Peyer's patch (tissue), 4 donors: ENCODE measurements around the gene NDEL1. TPM values are rescaled to one million over a fixed set of nuclear protein-coding genes. Genes with fewer than 3 reads are reported as not detected.

Experiments used
- DNase-seq, 3 donors: peaks; one replicate each; pipeline ENCODE4 v3.0.0-alpha.2; 2017 to 2019
- H3K27ac ChIP-seq, 4 donors: fragments of 200-600 bp; sonication (generic); one replicate each; pipeline ENCODE4 v1.5.1; 2016 to 2019
- H3K27me3 ChIP-seq, 2 donors: fragments of 200-600 bp; sonication (generic); one replicate each; pipeline ENCODE4 v1.5.1; 2019
- H3K36me3 ChIP-seq, 3 donors: fragments of 200-600 bp; sonication (generic); one replicate each; pipeline ENCODE4 v1.5.1; 2016 to 2019
- H3K4me1 ChIP-seq, 4 donors: fragments of 200-600 bp; sonication (generic); one replicate each; pipeline ENCODE4 v1.5.1; 2016 to 2019
- H3K4me3 ChIP-seq, 4 donors: fragments of 200-600 bp; sonication (generic); 1 replicate in 3 of 4; 2 replicates in 1 of 4; pipeline ENCODE4 v1.5.1; 2016 to 2019; ENCODE audit warnings: mild to moderate bottlenecking in 1 of 4
- H3K9me3 ChIP-seq, 4 donors: fragments of 200-600 bp; sonication (generic); one replicate each; pipeline ENCODE4 v1.5.1; 2016 to 2019; ENCODE audit warnings: mild to moderate bottlenecking in 1 of 4
- POLR2A ChIP-seq, 2 donors: fragments of 450-650 bp; IDR thresholded peaks; one replicate each; pipeline ENCODE4 v1.5.1; 2017; ENCODE audit warnings: antibody characterized with exemption in 2 of 2, mild to moderate bottlenecking in 2 of 2, moderate library complexity in 2 of 2
- total RNA-seq, 4 donors: library from RNA; depleted of rRNA; stranded (reverse); fragments of >200 nt; gene quantifications; one replicate each; pipeline ENCODE4 v1.1.0, GENCODE V29; 2016
- TF ChIP-seq, protein P1 (sequence below), 6 experiments: fragments of 450-650 bp in 4 of 6; fragments of 200-600 bp in 2 of 6; sonication (generic) in 1 of 6; IDR thresholded peaks; one replicate each; pipeline ENCODE4 v1.5.1; 2017 to 2019; ENCODE audit warnings: antibody characterized with exemption in 6 of 6, mild to moderate bottlenecking in 3 of 6, moderate library complexity in 1 of 6

Gene NDEL1
- total RNA-seq, 4 donors from 2014 or later: 70.4 to 125 (median 99.9) TPM

DNA sequence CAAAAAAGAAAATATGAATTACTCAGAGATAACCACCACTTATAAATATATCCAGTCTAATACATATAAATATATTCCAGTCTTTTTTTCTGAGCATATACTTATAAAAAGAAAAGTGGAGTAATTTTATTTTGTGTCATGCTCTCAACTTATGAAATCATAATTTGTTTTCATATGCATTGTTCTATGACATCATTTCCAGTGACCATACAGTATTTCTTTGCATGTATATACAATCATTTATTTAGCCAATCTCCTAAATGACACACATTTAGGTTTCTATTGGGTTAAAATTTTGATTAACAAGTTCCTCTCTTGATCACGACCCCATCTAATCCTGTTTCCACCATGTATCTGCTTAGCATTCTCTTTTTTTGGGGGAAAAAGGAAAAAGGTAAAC is 16.4 kb upstream of the NDEL1 start:
- Histone ChIP-seq H3K27me3 (no peaks in the 10 kb centered on the region), H3K4me3 (no peak overlapping the region), H3K36me3 (no peaks in the 10 kb centered on the region), H3K4me1 (peaks cover 0 to 21% (median 5%) of the 10 kb centered on the region in 4 donors), H3K27ac (no peak overlapping the region), H3K9me3 (no peaks in the 10 kb centered on the region)
- DNase-seq: no peak
- no peak for TF ChIP-seq POLR2A (IDR thresholded peaks at IDR 0.05)
- TF ChIP-seq, protein P1, sequence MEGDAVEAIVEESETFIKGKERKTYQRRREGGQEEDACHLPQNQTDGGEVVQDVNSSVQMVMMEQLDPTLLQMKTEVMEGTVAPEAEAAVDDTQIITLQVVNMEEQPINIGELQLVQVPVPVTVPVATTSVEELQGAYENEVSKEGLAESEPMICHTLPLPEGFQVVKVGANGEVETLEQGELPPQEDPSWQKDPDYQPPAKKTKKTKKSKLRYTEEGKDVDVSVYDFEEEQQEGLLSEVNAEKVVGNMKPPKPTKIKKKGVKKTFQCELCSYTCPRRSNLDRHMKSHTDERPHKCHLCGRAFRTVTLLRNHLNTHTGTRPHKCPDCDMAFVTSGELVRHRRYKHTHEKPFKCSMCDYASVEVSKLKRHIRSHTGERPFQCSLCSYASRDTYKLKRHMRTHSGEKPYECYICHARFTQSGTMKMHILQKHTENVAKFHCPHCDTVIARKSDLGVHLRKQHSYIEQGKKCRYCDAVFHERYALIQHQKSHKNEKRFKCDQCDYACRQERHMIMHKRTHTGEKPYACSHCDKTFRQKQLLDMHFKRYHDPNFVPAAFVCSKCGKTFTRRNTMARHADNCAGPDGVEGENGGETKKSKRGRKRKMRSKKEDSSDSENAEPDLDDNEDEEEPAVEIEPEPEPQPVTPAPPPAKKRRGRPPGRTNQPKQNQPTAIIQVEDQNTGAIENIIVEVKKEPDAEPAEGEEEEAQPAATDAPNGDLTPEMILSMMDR (IDR thresholded peaks at IDR 0.05): no peak

DNA sequence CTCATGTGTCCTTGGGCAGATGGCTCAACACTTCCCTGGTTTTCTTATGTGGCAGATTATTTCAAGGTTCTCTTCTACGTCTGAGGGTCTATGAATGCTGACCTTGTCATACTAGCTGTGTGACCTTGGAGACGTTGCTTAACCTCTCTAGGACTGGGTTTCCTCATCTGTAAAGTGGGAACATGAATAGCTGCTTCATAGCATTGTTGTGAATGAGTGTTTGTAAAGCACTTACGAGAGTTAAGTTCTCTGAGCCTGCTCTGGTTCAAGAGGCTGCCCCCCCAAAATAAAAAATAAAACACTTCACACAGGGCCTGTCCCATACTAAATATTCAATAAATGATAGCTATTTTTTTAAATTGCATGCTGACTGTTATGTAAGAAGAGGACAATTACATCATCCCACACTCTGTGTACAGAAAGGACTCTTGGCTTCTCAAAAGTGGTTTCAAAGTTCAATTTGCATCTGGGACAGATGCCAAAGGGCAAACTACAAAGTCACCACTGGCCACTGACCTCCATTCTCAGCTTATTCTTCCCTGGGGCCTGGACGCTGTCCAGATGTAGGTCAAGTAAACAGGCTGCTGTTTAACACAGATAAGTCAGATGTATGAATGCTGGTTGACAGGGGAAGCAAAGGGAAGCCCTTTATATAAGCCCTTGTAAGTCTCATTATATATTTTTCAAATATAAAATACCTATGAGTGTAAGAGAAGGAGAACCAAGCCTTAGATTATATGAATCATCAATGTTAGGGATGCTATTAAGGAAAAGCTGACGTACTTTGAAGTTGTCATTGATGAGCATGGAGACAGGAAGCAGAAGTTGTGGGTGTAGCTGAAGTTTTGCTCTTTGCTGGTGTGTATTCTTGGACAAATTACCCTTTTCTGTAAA is 15.4 kb upstream of the NDEL1 start:
- Histone ChIP-seq H3K9me3 (no peaks in the 10 kb centered on the region), H3K27me3 (no peaks in the 10 kb centered on the region), H3K36me3 (no peaks in the 10 kb centered on the region), H3K4me1 (peaks cover 0 to 21% (median 5%) of the 10 kb centered on the region in 4 donors), H3K4me3 (no peak overlapping the region), H3K27ac (peak overlapping the region in 3 of 4 donors; percentile 36 to 71 (median 54))
- TF ChIP-seq, protein P1 (IDR thresholded peaks at IDR 0.05): no peak
- no peak for TF ChIP-seq POLR2A (IDR thresholded peaks at IDR 0.05)
- DNase-seq: peak; percentile 23 to 82 (median 66)

DNA sequence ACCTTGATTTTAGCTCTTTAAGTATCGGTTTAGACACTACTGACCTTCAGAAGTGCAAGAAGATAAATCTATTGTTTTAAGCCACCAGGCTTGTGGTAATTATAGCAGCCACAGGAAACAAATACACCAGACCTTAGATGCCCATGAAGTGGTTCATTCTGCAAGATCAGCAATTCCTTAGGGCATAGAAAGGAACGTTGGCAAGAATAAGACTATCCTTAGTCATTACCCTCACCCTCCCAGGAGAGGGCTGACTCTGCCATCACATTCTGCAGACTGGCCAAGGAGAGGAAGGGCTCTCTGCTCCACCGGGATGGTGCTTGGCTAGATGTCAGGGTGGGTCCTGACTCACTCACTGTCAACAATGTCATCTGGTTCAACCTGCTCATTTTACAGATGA is 14.1 kb upstream of the NDEL1 start:
- no peaks in the 10 kb centered on the region for H3K36me3 ChIP-seq
- H3K4me3 ChIP-seq: no peak overlapping the region
- peaks cover 0 to 22% (median 6%) of the 10 kb centered on the region in 4 donors for H3K4me1 ChIP-seq
- no peaks in the 10 kb centered on the region for H3K9me3 ChIP-seq
- no peak for DNase-seq
- peak overlapping the region in 1 of 4 donors; percentile 1 for H3K27ac ChIP-seq
- H3K27me3 ChIP-seq: no peaks in the 10 kb centered on the region
- no peak for TF ChIP-seq POLR2A (IDR thresholded peaks at IDR 0.05)
- TF ChIP-seq, protein P1 (IDR thresholded peaks at IDR 0.05): no peak

DNA sequence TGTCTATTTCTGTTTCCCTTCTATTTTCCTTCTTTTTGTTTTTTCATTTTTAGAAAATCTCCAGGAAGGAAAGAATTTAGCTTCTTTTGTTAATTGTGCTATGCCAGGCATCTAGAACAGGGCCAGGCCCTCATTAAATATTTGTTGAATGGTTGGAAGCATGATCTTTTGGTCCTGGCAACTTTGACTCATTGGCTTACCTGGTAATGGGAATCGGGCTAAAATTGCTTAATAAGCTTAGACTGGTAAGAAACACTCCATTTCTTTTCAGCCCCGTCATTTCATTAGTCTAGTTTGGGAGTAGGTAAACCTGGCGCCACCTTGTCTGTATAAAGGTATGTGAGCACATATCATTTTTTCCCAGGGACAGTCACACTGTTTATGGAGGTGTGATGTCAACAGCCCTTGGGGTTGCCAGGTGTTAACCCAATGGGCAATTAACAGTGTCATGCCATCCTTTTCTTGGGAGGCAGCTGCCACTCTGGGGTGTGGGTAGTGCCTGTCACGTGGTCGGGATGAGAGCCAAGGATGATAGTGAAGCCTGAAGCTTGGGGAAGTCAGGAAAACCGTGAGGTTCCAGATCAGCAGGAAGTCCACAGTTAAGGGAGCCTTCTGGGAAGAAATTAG is 9.5 kb upstream of the NDEL1 start:
- H3K4me3 ChIP-seq: no peak overlapping the region
- peak overlapping the region in 2 of 4 donors; percentile 58 to 63 for H3K27ac ChIP-seq
- peaks cover 0 to 10% (median 3%) of the 10 kb centered on the region in 4 donors for H3K4me1 ChIP-seq
- no peaks in the 10 kb centered on the region for H3K36me3 ChIP-seq
- H3K9me3 ChIP-seq: no peaks in the 10 kb centered on the region
- H3K27me3 ChIP-seq: no peaks in the 10 kb centered on the region
- TF ChIP-seq, protein P1 (IDR thresholded peaks at IDR 0.05): no peak
- no peak for TF ChIP-seq POLR2A (IDR thresholded peaks at IDR 0.05)
- DNase-seq: peak in 2 of 3 donors; percentile 82 to 91

DNA sequence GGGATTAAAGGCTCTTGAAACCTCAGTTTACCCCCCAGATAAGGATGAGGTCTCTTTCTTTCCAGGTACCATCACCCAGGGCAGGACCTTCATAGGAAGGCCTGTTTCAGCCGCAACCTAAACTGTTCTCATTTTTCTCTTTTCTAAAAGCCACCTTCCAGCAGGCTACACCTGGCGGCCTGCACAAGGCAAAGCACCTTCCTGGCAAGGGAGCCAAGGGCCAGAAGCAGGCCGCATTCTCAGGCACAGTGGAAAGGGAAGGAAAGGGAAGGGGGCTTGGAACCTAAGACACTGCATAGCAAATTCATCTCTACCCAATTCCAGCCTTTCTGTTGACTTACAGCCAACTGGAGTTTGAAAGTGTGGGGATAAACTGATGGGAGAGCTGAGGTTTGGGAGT is 8.9 kb upstream of the NDEL1 start:
- Histone ChIP-seq H3K4me1 (peaks cover 0 to 8% (median 1%) of the 10 kb centered on the region in 4 donors), H3K27me3 (no peaks in the 10 kb centered on the region), H3K36me3 (no peaks in the 10 kb centered on the region), H3K4me3 (no peak overlapping the region), H3K27ac (peak overlapping the region in 2 of 4 donors; percentile 51), H3K9me3 (no peaks in the 10 kb centered on the region)
- no peak for DNase-seq
- TF ChIP-seq, protein P1 (IDR thresholded peaks at IDR 0.05): no peak
- TF ChIP-seq POLR2A (IDR thresholded peaks at IDR 0.05): no peak
